GM18867 (cell line): ENCODE data around the gene TLE5.
"Not testable (repeated sequence)": the region's sequence is repeated elsewhere in the genome, so short reads cannot be mapped to it uniquely, and the experiment has no call there.

Experiments used
- ATAC-seq: cut with Tn5 transposase; IDR thresholded peaks from one replicate; pipeline ENCODE4 v1.9.1; 2021; ENCODE audit warnings: mild to moderate bottlenecking, moderate library complexity; ENCODE audit not compliant: unreplicated experiment

TLE5 gene

GRCh38 chr19:3027981-3028304, 34.4 kb downstream of the TLE5 start:
- ATAC-seq: no peak

GRCh38 chr19:3027292-3027691, 35.0 kb downstream of the TLE5 start:
- no peak for ATAC-seq

- no peak for ATAC-seq
Observed at GRCh38 chr19:3026768-3027167, 35.5 kb downstream of the TLE5 start.

- no peak for ATAC-seq
Observed at GRCh38 chr19:3025549-3025886, 36.8 kb downstream of the TLE5 start.

GRCh38 chr19:3024870-3025548, 37.3 kb downstream of the TLE5 start:
- no peak for ATAC-seq

- no peak for ATAC-seq
Observed at GRCh38 chr19:3024509-3024869, 37.8 kb downstream of the TLE5 start.

GRCh38 chr19:3020321-3020960, 41.9 kb downstream of the TLE5 start:
- ATAC-seq: no peak

- ATAC-seq: no peak
Observed at GRCh38 chr19:3019211-3019854, 43.0 kb downstream of the TLE5 start.

GRCh38 chr19:3017923-3018322, 44.4 kb downstream of the TLE5 start:
- no peak for ATAC-seq

- ATAC-seq: no peak
Observed at GRCh38 chr19:3015126-3016057, 46.9 kb downstream of the TLE5 start.

- no peak for ATAC-seq
Observed at GRCh38 chr19:3014135-3014534, 48.2 kb downstream of the TLE5 start.

GRCh38 chr19:3013263-3013725, 49.0 kb downstream of the TLE5 start:
- no peak for ATAC-seq

GRCh38 chr19:3012621-3013262, 49.6 kb downstream of the TLE5 start:
- no peak for ATAC-seq

- not testable (repeated sequence) for ATAC-seq
Observed at GRCh38 chr19:3012059-3012458, 50.2 kb downstream of the TLE5 start.

GRCh38 chr19:3010871-3011270, 51.4 kb downstream of the TLE5 start:
- no peak for ATAC-seq

- ATAC-seq: no peak
Observed at GRCh38 chr19:3008994-3009393, 53.3 kb downstream of the TLE5 start.

GRCh38 chr19:3007975-3008374, 54.3 kb downstream of the TLE5 start:
- ATAC-seq: no peak

GRCh38 chr19:3006075-3006767, 56.1 kb downstream of the TLE5 start:
- no peak for ATAC-seq

GRCh38 chr19:3005345-3005744, 57.0 kb downstream of the TLE5 start:
- ATAC-seq: no peak

- no peak for ATAC-seq
Observed at GRCh38 chr19:3004522-3004921, 57.8 kb downstream of the TLE5 start.
